GM12872 (cell line): ENCODE results near the gene RPS23.

ENCODE experiments used
- CTCF ChIP-seq: IDR thresholded peaks from 3 replicates; pipeline ENCODE4 v1.5.1; 2011; ENCODE audit warnings: low read depth, mild to moderate bottlenecking, low read length, moderate library complexity; ENCODE audit not compliant: insufficient read depth

RPS23 gene

GRCh38 chr5:82252744-82253143, 25.4 kb downstream of the RPS23 start:
- TF ChIP-seq CTCF = no peak

GRCh38 chr5:82246960-82247574, 31.1 kb downstream of the RPS23 start:
- no peak for TF ChIP-seq CTCF

GRCh38 chr5:82244854-82245635, 33.1 kb downstream of the RPS23 start:
- TF ChIP-seq CTCF = no peak

- no peak for TF ChIP-seq CTCF
Observed at GRCh38 chr5:82244151-82244550, 34.0 kb downstream of the RPS23 start.

DNA sequence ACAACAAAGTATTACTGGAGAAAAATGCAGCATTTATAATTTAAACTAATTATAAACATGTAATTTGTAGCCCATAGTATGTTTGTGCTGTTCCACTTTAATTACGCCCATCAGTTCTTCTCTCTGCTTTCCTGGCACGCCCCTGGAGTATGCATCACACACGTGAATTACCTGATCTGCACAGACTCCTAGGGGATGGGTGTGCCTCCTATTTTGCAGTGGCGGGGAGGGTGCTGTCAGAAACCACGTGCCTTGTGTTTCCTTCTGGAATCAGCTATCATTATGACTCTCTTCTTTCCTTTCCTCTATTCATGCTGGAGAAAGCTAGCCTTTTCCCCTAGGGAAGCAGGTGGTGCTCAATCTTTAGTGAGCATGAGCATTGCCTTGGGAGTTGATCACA, 43.3 kb downstream of the RPS23 start:
- no peak for TF ChIP-seq CTCF

DNA sequence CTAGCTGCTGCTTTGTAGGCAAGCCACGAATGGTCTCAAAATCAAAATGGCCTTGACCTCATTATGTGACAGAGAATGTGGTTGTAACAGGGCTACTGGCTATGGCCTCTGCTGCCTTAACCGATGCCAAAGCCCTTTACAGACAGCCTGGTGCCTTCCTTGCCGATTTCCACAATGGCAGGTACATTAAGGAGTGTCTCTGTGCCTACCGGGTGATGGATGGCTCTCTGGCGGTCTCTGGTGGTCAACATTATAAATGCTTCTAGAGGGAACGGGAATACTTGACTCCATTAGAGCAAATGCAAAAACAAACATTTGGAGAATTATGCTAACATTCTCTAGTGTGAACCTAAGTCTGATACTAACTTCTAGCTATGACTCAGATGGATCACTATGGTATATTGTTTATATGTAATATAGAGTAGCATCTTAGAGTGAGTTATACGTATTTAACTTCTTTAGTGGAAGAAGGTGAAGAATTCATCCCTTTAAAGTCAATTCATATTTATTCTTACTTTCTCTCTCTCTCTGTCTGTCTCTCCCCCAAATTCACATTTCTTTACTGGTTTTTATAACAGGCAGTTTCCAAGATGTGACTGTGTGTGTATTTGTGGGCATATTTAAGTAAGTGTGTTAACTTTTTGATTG, 52.5 kb downstream of the RPS23 start:
- peak; percentile 84 for TF ChIP-seq CTCF
